SK-N-SH (cell line): ENCODE data around the gene SLC34A1. TPM values are rescaled to one million over a fixed set of nuclear protein-coding genes. Genes with fewer than 3 reads are reported as not detected.

ENCODE experiments used
- CTCF ChIA-PET: fragments of 300-600, 350-600 bp; formaldehyde crosslinking; extraction: SDS; loops from one replicate; lab custom pipeline; 2021; lab: Yijun Ruan, JAX
- POLR2A ChIA-PET: fragments of 350-600 bp; sonication (Branson Sonifier 250); formaldehyde crosslinking; extraction: SDS; loops from one replicate; lab custom pipeline; 2020; ENCODE audit warnings: antibody characterized with exemption, inconsistent platforms; lab: Yijun Ruan, JAX
- DNase-seq: peaks from one replicate; pipeline ENCODE4 v3.0.0; 2012
- H2AFZ ChIP-seq: fragments of 200-600 bp; sonication (generic); 2 replicates; pipeline ENCODE4 v1.8.1; 2016; ENCODE audit warnings: antibody characterized with exemption, mild to moderate bottlenecking, low read depth
- H3F3A ChIP-seq: fragments of 200-600 bp; sonication (generic); replicated peaks from 2 replicates; pipeline ENCODE3; 2016; ENCODE audit warnings: antibody characterized with exemption, mild to moderate bottlenecking; ENCODE audit not compliant: insufficient read depth
- H3K27ac ChIP-seq, 2 experiments: fragments of 200-500 bp in 1 of 2; fragments of 200-600 bp in 1 of 2; sonication (Bioruptor generic) in 1 of 2; sonication (generic), shearing (Covaris generic) in 1 of 2; 2 replicates each; pipeline versions ENCODE4 v1.5.1 to v1.6.1; 2014 to 2016; ENCODE audit warnings: low read depth in 2 of 2, inconsistent platforms in 1 of 2, low read length in 1 of 2, mild to moderate bottlenecking in 1 of 2, mixed read lengths in 1 of 2
- H3K27me3 ChIP-seq: fragments of 200-600 bp; sonication (generic), shearing (Covaris generic); 2 replicates; pipeline ENCODE4 v1.6.1; 2016; ENCODE audit warnings: mixed run types; ENCODE audit not compliant: insufficient read depth
- H3K36me3 ChIP-seq, 2 experiments: fragments of 200-500 bp in 1 of 2; fragments of 200-600 bp in 1 of 2; sonication (Bioruptor generic) in 1 of 2; sonication (generic) in 1 of 2; replicated peaks in 1 of 2; 2 replicates each; pipeline versions ENCODE3 to v1.5.1; 2014 to 2016; ENCODE audit warnings: low read length in 1 of 2, mild to moderate bottlenecking in 1 of 2; ENCODE audit not compliant: insufficient read depth in 2 of 2, control insufficient read depth in 1 of 2
- H3K4me1 ChIP-seq, 2 experiments: fragments of 200-500 bp in 1 of 2; fragments of 200-600 bp in 1 of 2; sonication (Bioruptor generic) in 1 of 2; sonication (generic), shearing (Covaris generic) in 1 of 2; 2 replicates each; pipeline versions ENCODE4 v1.5.1 to v1.6.1; 2014 to 2016; ENCODE audit warnings: low read depth in 1 of 2, low read length in 1 of 2, mixed run types in 1 of 2; ENCODE audit not compliant: insufficient read depth in 2 of 2, control insufficient read depth in 1 of 2
- H3K4me2 ChIP-seq: fragments of 200-600 bp; sonication (generic), shearing (Covaris generic); 2 replicates; pipeline ENCODE4 v1.6.1; 2017; ENCODE audit warnings: mixed run types
- H3K4me3 ChIP-seq, 2 experiments: fragments of 200-500 bp in 1 of 2; fragments of 200-600 bp in 1 of 2; sonication (Bioruptor generic) in 1 of 2; sonication (generic), shearing (Covaris generic) in 1 of 2; 2 replicates each; pipeline versions ENCODE4 v1.5.1 to v1.8.1; 2014 to 2016; ENCODE audit warnings: low read depth in 2 of 2, inconsistent platforms in 1 of 2, low read length in 1 of 2, mild to moderate bottlenecking in 1 of 2, mixed read lengths in 1 of 2, moderate library complexity in 1 of 2
- H3K79me2 ChIP-seq: fragments of 200-600 bp; sonication (generic); 2 replicates; pipeline ENCODE4 v1.8.1; 2017; ENCODE audit warnings: mild to moderate bottlenecking; ENCODE audit not compliant: insufficient read depth
- H3K9ac ChIP-seq: fragments of 200-600 bp; sonication (generic); 2 replicates; pipeline ENCODE4 v1.6.1; 2017; ENCODE audit warnings: mixed run types
- H3K9me2 ChIP-seq: fragments of 200-600 bp; sonication (generic); 2 replicates; pipeline ENCODE4 v1.6.1; 2017; ENCODE audit warnings: mixed run types
- H3K9me3 ChIP-seq: fragments of 200-600 bp; sonication (generic); 2 replicates; pipeline ENCODE4 v1.6.1; 2017; ENCODE audit warnings: mixed run types, mild to moderate bottlenecking, moderate library complexity
- H4K20me1 ChIP-seq: fragments of 200-600 bp; sonication (generic); 2 replicates; pipeline ENCODE4 v1.6.1; 2017; ENCODE audit warnings: mild to moderate bottlenecking, mixed run types; ENCODE audit not compliant: insufficient read depth
- CHD2 ChIP-seq: fragments of 150-350 bp; IDR thresholded peaks from 2 replicates; pipeline ENCODE4 v1.6.1; 2018; ENCODE audit warnings: low read length; ENCODE audit not compliant: partially characterized antibody
- CTCF ChIP-seq: fragments of 200-600 bp; sonication (generic); IDR thresholded peaks from 2 replicates; pipeline ENCODE4 v1.6.1; 2017; ENCODE audit warnings: antibody characterized with exemption, mild to moderate bottlenecking, moderate library complexity
- EP300 ChIP-seq, 2 experiments: IDR thresholded peaks; 2 replicates each; pipeline versions ENCODE4 v1.4.0 to v1.6.1; 2012; ENCODE audit warnings: borderline replicate concordance in 1 of 2, low read depth in 1 of 2, low read length in 1 of 2
- FOSL2 ChIP-seq: IDR thresholded peaks from 2 replicates; pipeline ENCODE4 v1.4.0; 2012; ENCODE audit warnings: low read depth, mild to moderate bottlenecking, moderate library complexity, borderline replicate concordance
- FOXM1 ChIP-seq: IDR thresholded peaks from 2 replicates; pipeline ENCODE4 v1.4.0; 2012; ENCODE audit warnings: low read depth, mild to moderate bottlenecking
- GABPA ChIP-seq: IDR thresholded peaks from 2 replicates; pipeline ENCODE4 v1.4.0; 2012; ENCODE audit warnings: low read depth, mild to moderate bottlenecking
- IRF3 ChIP-seq: fragments of 150-350 bp; IDR thresholded peaks from 2 replicates; pipeline ENCODE4 v1.6.1; 2016; ENCODE audit warnings: mild to moderate bottlenecking, low read depth, low read length
- JUND ChIP-seq: IDR thresholded peaks from 2 replicates; pipeline ENCODE4 v1.4.0; 2012
- NFIC ChIP-seq: IDR thresholded peaks from 2 replicates; pipeline ENCODE4 v1.4.0; 2012; ENCODE audit warnings: borderline replicate concordance
- RAD21 ChIP-seq: IDR thresholded peaks from 2 replicates; pipeline ENCODE4 v1.6.1; 2012; ENCODE audit warnings: mild to moderate bottlenecking, low read length
- RFX5 ChIP-seq: IDR thresholded peaks from 2 replicates; pipeline ENCODE4 v1.6.1; 2012; ENCODE audit warnings: mild to moderate bottlenecking, improper control_type of control experiment, low read length
- SIN3A ChIP-seq: IDR thresholded peaks from 2 replicates; pipeline ENCODE4 v1.6.1; 2012; ENCODE audit warnings: low read depth, mild to moderate bottlenecking, low read length, moderate library complexity, borderline replicate concordance
- TAF1 ChIP-seq: IDR thresholded peaks from 2 replicates; pipeline ENCODE4 v1.6.1; 2012; ENCODE audit warnings: low read depth, mild to moderate bottlenecking, low read length, moderate library complexity, borderline replicate concordance
- TCF12 ChIP-seq: IDR thresholded peaks from 2 replicates; pipeline ENCODE4 v1.4.0; 2012
- TEAD4 ChIP-seq: IDR thresholded peaks from 2 replicates; pipeline ENCODE4 v1.4.0; 2012; ENCODE audit warnings: mild to moderate bottlenecking, borderline replicate concordance; ENCODE audit not compliant: insufficient read depth
- USF1 ChIP-seq: IDR thresholded peaks from 2 replicates; pipeline ENCODE4 v1.4.0; 2012; ENCODE audit warnings: low read depth, borderline replicate concordance
- USF2 ChIP-seq: fragments of 150-350 bp; IDR thresholded peaks from 2 replicates; pipeline ENCODE4 v1.6.1; 2017; ENCODE audit warnings: antibody characterized with exemption, low read length, low read depth, borderline replicate concordance
- YY1 ChIP-seq: IDR thresholded peaks from 2 replicates; pipeline ENCODE4 v1.4.0; 2012; ENCODE audit warnings: low read depth, mild to moderate bottlenecking
- ZBTB33 ChIP-seq: IDR thresholded peaks from 2 replicates; pipeline ENCODE4 v1.4.0; 2012; ENCODE audit warnings: low read depth, borderline replicate concordance
- WGBS: methylation state at CpG from one replicate; pipeline ENCODE4 v1.1.6; 2017; ENCODE audit warnings: low lambda C conversion rate; 5-methylcytosine and 5-hydroxymethylcytosine counted together
- polyA plus RNA-seq, 3 experiments: library from polyadenylated mRNA; depleted of rRNA; stranded (reverse); fragments of >200 nt; gene quantifications; 2 replicates each; pipeline ENCODE4 v1.2.3, GENCODE V29; 2012

The SLC34A1 gene
- polyA plus RNA-seq, 1 of the 3 experiments (the other 2 are of a cell fraction): 0.03 TPM

- no peak for DNase-seq
- H3K27me3 ChIP-seq: no peaks in the 10 kb centered on the region
- peaks cover 23% of the 10 kb centered on the region for H3K79me2 ChIP-seq
- H3K9me3 ChIP-seq: no peaks in the 10 kb centered on the region
- H3K4me1 ChIP-seq: peaks cover 21 to 33% of the 10 kb centered on the region in 2 experiments
- 0 out of 2 replicates have a peak, but pooled peaks cover 9% of the 10 kb centered on the region for H4K20me1 ChIP-seq
- H3K4me3 ChIP-seq: no peak overlapping the region
- 97% methylated on average over 7 of the region's 7 CpGs for WGBS
- H3K9ac ChIP-seq: no peak overlapping the region
- TF ChIP-seq SIN3A (no peak), JUND (no peak), USF1 (no peak), CHD2 (no peak), TCF12 (no peak), GABPA (no peak), TAF1 (no peak), TEAD4 (no peak), EP300 (IDR thresholded peaks at IDR 0.05; ENCODE audit: borderline replicate concordance in 1 of 2, low read depth in 1 of 2, low read length in 1 of 2) (no peak), RAD21 (no peak), IRF3 (no peak), FOSL2 (no peak), FOXM1 (no peak), CTCF (no peak), USF2 (no peak), NFIC (no peak), YY1 (no peak), ZBTB33 (no peak), RFX5 (no peak)
- peaks cover 5 to 13% of the 10 kb centered on the region in 2 experiments for H3K36me3 ChIP-seq
- POLR2A ChIA-PET: interaction anchor here (1.1 to 6.1 kb wide), 4 partner anchors 8 to 41 kb away, joined by 4 to 46 read pairs (median 6); no protein-coding TSS in a partner anchor
- CTCF ChIA-PET: interaction anchor here (0.8 to 15.5 kb wide), 8 partner anchors 11 to 75 kb away, joined by 3 to 318 read pairs (median 44); partner anchors contain the start of genes GRK6, PDLIM7 and PFN3
- no peak overlapping the region for H3K4me2 ChIP-seq
- no peak overlapping the region; a peak in 1 of 4 replicates for H3K27ac ChIP-seq
- peaks cover 21% of the 10 kb centered on the region for H3F3A ChIP-seq
- no peaks in the 10 kb centered on the region for H3K9me2 ChIP-seq
- no peak overlapping the region for H2AFZ ChIP-seq
Measured at GRCh38 chr5:177444106-177445051, 60.1 kb downstream of the SLC34A1 start.
